Islet of Langerhans (tissue), 1 donor: ENCODE data around the gene CELF2.
"Not testable (repeated sequence)": the region's sequence is repeated elsewhere in the genome, so short reads cannot be mapped to it uniquely, and the experiment has no call there.

Experiments used
- FAIRE-seq: peaks from one replicate; lab custom pipeline; 2011; peaks lifted over from hg19 to GRCh38; lab: Jason Lieb, UNC

CELF2 gene

DNA sequence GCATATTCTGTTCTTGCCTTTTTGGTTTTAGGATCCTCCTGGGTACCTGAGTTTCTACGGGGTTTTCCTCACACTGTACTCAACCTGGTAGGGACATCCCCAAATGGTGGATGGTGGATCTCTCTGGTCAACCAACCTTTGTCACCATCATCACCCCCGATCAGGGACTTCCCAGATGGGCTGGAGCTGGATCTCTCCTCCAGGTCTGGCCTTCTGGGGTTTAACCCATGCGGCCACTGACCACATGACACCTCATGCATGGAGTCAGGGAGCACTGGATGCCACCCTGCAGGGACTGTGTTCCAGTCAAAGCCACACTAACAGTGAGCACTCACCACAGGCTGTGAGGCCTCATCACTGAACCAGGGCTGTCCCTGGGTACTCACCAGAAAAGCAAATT lies 80.0 kb downstream of the CELF2 start:
- no peak for FAIRE-seq

DNA sequence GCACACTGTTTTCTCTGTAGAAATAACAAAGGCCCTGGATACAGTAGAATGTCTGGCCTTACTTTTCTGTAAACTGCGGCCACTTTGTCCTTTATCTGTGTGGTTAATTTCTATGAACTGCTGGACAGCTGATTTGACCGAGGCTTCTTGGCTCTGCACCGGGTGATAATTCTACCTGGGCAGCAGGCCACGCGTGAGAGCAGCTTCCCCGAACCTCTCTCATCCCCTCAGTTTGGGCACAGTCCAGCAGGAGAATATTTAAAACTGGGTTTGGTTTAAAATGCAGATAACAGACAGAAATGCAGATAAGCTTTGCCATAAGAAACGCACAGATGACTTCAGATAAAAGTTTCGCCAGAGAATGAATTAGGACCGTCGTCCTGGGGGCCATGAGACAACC lies 81.0 kb downstream of the CELF2 start:
- FAIRE-seq: no peak

DNA sequence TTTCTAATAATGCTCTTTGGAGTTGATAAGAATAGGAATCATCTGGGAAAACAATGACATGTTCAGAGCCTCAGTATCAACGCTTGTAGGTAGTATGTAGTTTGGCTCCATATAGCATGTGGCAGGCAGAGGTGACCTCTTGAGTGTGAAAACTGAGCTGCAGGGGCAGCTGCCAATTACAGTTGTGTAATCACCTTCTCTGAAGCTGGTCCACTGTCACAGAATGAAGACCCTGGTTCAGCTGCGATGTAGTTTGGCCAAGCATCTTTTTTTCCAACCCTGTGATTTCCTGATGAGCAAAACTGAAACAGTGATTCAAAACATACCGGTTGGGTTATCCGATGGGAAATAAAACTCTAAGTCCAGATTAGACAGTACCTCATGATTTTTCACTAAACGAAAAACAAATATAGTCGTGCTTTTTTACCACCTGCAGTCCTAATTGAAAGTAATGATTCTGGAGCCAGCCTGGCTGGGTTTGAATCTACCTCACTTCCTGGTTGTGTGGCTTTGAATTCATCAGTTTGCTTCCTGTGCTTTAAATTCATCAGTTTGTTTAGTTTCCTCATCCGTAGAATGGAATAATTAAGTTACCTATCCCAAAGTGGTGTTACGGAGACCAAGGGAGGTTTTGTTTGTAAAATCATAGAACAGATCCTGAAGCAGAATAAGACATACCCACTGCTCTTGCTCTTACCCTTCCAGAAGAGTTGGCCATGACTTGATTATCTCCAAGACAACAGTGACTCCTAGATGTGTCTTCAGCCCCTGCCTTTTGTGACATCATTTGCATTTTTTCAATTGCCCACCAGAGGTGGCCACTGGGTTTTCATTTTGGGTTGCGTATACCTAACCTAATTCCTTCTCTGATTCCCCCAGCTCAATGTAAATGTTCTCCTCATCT lies 87.4 kb downstream of the CELF2 start:
- FAIRE-seq: no peak

DNA sequence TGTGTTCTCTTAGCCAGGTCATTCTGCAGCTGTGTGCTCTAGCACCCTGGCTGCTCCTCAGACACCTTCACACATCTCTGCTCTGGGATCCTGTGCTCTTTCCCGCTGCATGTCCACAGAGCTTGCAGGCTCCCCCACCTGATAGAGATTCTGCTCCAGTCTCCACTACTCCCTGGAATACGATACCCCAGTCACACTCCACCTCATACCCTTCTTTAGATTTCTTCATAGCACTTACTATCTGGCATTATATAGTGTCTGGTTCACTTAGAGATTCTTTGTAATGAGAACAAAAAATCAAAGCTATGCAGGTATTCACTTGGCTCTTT lies 88.0 kb downstream of the CELF2 start:
- no peak for FAIRE-seq

DNA sequence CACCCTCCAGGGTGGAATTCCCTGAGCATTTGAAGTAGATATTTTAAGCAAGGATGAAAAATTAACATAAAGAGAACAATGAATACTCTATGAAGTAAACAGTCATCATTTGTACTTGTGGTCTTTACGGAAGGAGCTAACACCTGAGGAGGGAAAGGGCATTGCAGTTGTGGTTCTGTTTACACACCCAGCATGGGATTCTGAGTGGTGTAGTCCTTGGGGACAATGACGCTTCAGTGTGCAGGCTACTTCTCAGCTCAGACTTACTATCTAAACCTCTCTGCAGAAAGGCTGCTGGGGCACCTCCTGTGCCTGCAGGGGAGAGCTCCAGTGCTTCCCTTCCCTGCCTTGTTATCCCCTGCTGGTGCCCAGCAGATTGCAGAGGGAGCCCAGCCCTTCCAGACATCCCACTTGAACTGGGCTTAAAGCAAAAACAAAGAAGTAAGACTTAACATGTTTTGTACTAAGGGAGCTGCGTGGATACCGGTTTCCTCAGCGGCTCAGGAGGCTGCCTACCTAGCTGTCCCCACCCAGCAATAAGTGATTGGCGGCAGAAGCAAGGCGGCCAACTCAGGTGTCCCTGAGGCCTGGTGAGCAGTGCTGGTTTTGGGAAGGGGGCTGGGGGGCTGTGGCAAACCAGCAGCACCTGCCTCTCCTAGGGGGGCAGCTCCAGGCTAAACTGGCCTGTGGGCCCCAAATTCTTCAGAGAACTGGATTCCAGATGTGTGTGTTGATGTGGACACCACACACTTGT lies 89.1 kb downstream of the CELF2 start:
- FAIRE-seq: no peak

DNA sequence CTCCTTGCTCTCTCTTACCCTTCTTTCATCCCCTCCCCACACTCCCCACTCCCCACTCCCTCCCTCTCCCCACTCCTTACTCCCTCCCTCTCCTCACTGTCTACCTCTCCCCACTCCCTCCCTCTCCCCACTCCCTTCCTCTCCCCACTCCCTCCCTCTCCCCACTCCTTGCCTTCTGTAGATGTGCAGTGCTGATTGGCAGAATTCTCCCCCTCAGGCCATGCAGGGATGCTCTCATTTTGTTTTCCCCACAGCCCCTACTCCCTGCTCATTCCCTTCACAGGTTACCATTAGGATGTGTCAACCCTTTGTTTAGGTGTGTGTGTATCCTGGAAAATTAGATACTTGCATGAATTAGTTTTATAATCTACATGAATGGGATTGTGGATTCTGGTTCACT lies 90.3 kb downstream of the CELF2 start:
- no peak for FAIRE-seq

DNA sequence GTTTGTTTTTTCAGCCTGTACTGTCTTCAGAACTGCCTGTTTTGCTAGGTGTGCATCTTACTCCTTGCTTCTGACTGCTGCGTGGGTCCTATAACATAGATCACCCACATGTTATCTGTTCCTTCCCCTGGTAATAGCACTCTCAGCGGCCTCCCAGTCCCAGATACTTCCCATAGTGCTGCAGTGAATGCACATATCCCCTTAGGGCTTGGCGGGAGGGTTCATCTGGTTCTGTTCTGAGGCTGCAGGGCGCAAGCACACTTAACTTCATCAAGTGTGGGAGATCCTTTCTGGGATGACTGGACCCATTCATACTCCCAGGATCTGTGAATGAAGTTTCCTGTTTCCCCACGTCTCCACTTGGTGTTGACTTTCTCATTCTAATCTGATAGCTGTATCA lies 90.7 kb downstream of the CELF2 start:
- no peak for FAIRE-seq

DNA sequence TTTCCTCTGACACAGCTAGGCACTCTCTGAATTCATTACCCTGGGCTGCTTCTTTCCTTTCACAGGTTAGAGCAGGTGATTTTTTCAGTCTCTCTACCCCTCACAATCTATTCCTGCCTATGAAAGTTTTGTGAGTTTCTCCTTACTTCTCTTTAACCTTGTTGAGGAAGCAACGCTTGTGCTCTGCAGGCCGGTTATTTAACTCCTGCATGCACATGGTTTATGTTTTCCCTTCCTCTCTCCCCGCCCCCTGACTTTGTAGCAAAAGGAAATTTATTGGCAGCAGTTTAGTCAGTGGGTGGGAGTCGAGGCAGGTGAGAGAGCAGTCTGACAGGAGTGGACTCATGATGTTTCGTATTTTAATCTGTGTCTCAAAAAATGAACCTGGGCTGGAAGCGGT lies 91.9 kb downstream of the CELF2 start:
- no peak for FAIRE-seq

DNA sequence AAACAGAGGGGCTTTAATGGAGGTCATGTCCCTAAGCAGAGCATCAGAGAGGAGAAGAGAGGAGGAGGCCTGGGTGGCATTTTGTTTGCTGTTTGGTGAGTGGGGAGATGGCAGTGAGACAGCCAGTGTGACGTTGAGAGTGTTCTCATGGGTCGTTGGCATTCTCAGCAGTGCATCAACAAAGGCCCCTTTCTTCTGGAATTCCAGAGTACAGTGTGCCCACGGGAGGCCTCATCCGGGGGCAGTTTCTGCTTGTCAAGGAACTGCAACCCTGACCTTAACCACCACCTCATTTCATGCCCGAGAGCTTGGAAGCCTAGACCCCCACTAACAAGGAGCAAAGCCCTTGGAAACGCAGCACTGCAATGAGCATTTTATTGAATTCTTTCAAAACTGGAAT lies 92.9 kb downstream of the CELF2 start:
- no peak for FAIRE-seq

DNA sequence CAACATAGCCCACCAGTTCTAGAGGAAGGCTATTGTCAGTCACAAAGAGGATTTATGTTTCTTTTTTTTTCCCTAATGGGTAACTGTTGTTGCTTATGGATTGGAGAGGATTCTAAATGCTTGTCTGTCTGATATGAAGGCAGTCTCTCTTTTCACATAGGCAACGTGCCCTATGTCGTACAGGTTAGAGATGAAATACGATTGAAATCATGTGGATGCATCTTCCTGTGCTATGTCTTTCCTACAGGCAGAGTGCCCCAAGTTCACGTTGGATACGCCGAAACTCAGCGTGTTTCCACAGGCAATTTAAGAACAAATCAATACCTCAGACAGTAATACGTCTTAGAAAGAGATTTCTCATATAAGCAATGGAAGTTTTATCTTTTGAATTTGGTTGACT lies 93.8 kb downstream of the CELF2 start:
- no peak for FAIRE-seq

DNA sequence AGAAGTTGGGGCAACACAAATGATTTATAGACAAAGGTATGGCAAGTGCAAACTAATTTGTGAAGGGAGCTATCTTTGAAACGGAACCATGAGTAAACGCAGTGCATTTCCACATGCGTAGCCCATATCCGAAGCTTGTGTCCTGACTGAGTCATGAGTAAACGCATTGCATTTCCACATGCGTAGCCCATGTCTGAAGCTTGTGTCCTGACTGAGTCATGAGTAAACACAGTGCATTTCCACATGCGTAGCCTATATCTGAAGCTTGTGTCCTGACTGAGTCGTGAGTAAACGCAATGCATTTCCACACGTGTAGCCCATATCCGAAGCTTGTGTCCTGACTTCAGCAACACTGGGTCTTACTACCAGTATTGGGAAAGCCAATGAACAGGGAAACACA lies 95.0 kb downstream of the CELF2 start:
- no peak for FAIRE-seq

DNA sequence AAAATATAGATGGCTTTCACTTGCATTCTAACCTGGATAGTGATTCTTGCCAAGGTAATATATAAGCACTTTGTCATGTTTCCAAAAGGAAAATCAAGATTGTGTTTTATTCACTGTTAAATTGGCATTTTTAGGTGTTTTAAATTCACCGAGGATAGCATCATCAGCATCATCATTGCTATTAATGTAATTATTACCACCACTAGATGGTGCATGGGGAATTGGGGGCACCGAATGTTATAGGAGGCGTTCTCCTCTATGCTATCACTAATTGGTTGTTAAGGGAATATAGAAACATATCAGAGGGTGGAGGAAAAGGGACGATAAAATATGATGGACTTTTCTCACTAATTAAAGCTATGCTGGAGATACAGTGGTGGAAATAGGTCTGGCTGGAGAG lies 95.5 kb downstream of the CELF2 start:
- FAIRE-seq: no peak

DNA sequence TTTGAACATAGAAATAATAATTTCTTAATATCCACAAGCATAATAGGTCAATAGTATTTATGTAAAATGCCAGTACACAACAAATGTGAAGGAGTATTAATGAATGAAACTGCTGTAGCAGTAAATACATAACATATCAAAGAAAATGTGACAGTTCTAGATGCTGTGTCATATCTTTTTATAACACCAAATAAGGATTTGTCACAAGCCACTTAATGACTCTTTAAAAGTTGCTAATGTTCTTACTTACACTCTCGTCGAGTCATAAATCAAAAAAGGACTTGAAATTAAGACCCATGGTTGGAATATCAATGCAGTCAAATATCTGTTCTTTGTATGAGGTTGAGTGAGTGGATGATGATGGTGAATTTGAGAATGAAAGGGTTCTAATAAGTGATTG lies 96.6 kb downstream of the CELF2 start:
- FAIRE-seq: no peak

DNA sequence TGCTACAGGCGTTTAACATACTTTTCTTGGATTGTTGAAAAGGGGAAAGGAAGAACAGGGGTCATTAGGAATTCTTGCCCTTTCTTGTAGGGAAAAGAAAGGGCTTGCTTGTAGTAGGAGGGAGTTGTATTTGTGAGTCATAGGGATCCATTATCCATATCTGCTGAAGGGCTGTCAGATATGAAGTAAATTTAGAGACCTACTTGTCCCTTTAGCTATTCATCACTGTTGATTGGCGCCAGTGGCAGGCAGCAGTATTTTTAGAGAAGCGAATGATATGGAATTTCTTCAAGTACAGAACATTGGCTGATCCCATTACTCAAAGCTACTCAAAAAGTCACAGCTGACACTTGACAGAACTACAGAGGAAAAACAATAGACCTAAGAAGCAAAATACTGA lies 97.7 kb downstream of the CELF2 start:
- FAIRE-seq: no peak

DNA sequence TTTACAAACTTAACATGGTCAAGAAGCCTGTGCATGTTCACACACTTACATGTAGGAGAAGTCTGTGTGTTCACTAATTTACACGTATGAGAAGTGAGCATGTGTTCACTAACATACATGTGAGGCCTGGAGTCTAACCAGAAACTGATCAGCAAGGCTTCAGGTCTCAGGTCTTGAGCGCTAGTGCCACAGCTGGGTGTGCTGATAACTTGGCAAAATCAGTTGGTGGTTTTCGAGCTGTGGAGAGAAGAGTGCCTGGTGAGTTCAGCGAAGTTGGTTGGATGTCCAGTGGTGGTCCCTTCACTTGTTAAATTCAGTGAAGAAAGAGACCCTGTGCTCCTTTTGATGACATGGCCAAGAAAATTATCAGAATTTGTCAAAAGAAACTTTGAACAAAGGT lies 98.7 kb downstream of the CELF2 start:
- no peak for FAIRE-seq

DNA sequence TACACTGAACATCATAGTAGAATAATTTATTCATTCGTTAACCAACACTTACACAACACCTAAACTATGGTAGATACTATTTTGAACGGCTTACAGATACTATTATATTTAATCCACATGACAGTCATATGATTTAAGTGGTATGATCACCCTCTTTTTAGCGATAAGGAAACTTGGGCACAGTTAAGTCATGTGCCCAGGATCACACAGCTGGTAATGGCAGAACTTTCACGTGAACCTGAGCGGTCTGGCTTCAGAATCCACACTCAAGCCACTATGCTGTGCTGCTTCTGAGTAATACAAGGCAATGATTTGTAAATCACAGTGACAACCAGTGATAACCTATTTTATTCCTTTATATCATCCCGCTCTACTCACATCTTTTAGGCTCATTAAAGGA lies 99.1 kb downstream of the CELF2 start:
- FAIRE-seq: no peak

DNA sequence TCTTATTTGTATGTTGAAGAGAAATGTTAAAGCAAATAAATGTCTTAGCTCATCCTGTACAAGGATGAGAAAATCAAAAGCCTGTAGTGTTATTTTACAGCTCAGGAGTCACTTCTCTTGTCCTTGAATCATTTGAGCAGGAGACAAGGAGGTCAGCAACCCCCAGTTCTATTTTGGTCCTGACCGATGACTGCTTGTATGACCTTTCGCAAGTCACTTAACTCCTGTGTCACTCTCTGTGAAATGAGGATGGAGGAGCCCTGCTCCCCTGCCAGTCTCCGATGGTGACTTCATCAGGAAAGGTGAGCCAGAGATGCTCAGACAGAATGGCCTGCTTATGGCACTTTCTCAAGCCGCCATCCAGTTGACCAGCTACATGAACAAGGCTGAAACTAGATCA lies 101.0 kb downstream of the CELF2 start:
- no peak for FAIRE-seq

DNA sequence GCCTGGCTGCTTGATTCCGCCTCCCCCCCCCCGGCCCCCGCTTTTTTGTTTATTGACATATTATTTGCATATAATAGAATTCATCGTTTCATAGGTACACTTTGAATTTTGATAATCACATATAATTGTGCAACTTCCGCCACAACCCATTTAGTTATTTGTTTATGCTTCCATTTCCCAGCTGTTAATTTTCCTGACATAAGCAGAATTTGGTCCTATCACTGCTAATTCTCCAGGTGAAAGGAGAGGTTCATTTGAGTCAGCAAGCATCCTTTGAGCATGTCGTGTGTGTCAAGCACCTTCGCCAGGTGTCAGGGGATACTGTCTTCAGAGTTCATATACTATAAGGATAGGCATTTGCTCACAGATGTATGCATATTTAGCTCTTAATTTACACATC lies 102.2 kb downstream of the CELF2 start:
- FAIRE-seq: no peak

DNA sequence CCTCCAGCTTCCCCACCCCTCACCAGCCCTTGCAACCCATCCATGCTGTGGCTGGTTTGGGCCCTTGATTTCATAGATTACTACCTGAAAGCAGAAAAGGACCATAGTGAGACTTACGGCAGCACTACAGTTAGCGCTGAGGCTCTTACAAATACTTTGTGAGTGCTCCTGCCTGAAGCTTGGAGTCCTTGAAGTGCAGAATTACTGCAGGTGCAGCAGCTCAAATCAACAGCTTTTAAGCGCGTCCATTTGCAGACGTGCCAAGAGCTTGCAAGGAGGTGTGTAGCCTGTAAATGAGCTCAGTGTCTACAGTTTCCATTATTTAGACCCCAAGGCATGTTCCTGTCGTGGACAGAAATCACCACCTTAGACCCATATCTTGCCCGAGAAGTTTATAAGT lies 103.0 kb downstream of the CELF2 start:
- FAIRE-seq: no peak

DNA sequence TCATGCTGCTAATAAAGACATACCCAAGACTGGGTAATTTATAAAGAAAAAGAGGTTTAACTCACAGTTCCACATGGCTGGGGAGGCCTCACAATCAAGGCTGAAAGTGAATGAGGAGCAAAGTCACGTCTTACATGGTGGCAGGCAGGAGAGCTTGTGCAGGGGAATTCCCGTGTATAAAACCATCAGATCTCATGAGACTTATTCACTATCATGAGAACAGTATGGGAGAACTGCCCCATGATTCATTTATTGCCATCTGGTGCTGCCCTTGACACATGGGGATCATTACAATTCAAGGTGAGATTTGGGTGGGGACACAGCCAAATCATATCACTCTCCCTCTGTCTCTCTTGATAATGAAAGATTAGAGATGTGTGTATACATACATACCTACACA lies 106.2 kb downstream of the CELF2 start:
- not testable (repeated sequence) for FAIRE-seq

DNA sequence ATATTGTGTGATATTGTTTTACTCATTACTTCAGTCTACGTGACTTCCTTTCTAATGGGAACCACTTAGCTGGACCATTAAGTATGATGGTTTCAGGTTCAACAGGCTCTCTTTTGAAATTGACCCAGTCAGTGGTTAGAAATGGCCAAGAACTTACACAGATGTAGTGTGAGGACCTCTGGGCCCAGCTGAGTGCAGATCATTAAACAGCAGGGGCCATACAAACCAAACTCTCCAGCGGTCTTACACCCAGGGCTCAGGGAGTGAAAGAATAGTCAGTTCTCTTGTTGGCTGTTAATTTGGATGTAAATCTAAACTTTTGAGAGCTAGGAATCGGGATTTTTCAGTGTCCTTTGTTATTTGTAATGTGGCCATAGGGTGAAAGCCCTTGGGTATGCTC lies 107.3 kb downstream of the CELF2 start:
- FAIRE-seq: no peak

DNA sequence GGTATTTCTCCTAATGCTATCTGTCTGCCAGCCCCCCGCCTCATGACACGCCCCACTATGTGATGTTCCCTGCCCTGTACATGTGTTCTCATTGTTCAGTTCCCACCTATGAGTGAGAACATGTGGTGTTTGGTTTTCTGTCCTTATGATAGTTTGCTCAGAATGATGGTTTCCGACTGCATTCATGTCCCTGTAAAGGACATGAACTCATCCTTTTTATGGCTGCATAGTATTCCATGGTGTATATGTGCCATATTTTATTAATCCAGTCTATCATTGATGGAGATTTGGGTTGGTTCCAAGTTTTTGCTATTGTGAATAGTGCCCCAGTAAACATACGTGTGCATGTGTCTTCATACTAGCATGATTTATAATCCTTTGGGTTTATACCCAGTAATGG lies 109.3 kb downstream of the CELF2 start:
- not testable (repeated sequence) for FAIRE-seq

DNA sequence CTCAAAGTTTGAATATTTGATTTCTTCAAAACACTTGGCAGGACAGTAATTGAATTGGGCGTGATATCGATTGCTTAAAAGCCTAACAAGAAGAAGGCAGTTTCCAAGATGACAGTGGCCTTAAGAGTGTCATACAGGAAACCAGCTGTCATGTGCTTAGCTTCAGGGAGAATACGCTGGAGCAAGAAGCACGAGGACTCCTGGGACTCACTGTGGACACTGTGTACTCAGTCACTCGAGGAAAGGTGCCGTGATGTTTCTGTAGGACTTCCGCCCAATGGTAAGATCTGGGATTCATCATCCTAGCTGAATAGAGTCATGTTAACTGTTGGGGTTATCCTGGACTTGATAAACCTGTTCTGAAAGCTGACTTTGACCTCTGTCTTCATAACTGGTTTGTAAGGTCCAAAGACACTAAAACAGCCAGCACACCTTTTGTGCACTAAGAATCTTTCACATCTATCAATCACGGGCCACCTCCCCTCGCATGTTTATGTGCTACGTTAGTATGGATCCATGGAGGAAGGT lies 113.5 kb downstream of the CELF2 start:
- no peak for FAIRE-seq

DNA sequence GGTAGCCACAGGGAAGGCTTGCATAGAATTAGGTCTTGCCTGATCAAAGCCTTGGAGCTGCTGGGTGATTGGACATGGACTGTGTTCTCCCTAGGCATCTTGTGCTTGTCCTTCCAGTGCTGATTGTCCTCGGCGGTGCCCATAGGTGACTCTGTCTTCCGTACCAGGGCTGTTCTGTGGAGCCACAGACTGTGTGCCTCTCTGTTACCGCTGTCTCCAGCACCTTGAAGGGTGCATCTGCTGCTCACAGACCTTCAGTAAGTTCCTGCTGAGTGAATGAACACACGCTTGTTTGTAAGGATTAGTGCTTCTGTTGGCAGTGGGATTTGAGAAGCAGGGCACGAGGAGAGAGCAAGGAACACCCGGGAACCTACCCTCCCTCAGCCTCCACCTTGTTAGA lies 116.7 kb downstream of the CELF2 start:
- FAIRE-seq: no peak
